PC-9 (cell line): Measurements from ENCODE around the gene ZNF236. TPM values are rescaled to one million over a fixed set of nuclear protein-coding genes. Genes with fewer than 3 reads are reported as not detected.

Experiments
- BruUV-seq: library from RNA; stranded (reverse); fragments of 400-500 nt; replicated peaks from 2 replicates; lab custom pipeline; 2021; lab: Mats Ljungman, UMichigan
- CTCF ChIA-PET: fragments of 300-600 bp; sonication (Branson Sonifier 250); formaldehyde crosslinking; loops from one replicate; lab custom pipeline; 2022; ENCODE audit warnings: antibody characterized with exemption; lab: Charles Lee
- POLR2A ChIA-PET: fragments of 300-600 bp; sonication (Branson Sonifier 250); formaldehyde crosslinking; loops from one replicate; lab custom pipeline; 2022; ENCODE audit warnings: antibody characterized with exemption; ENCODE audit not compliant: unreplicated experiment; lab: Charles Lee
- DNase-seq, 2 experiments: peaks; one replicate each; pipeline versions ENCODE4 v3.0.0 to v3.0.0-alpha.2; 2015 to 2022; ENCODE audit warnings: mixed read lengths in 1 of 2
- H2AFZ ChIP-seq: fragments of 200-600 bp; sonication (generic); 2 replicates; pipeline ENCODE4 v1.8.1; 2017; ENCODE audit warnings: antibody characterized with exemption
- H3F3A ChIP-seq: fragments of 200-600 bp; sonication (generic); 2 replicates; pipeline ENCODE4 v1.8.1; 2017; ENCODE audit warnings: antibody characterized with exemption, mild to moderate bottlenecking, low read depth; ENCODE audit not compliant: insufficient read depth
- H3K27ac ChIP-seq: fragments of 200-600 bp; sonication (generic); 2 replicates; pipeline ENCODE4 v1.6.1; 2016; ENCODE audit warnings: mixed run types
- H3K27me3 ChIP-seq: fragments of 200-600 bp; sonication (generic); 2 replicates; pipeline ENCODE4 v1.6.1; 2016; ENCODE audit warnings: low read depth, mixed run types; ENCODE audit not compliant: insufficient read depth
- H3K36me3 ChIP-seq: fragments of 200-600 bp; sonication (generic); 2 replicates; pipeline ENCODE4 v1.6.1; 2016; ENCODE audit warnings: low read depth, mixed run types
- H3K4me1 ChIP-seq: fragments of 200-600 bp; sonication (generic); replicated peaks from 2 replicates; pipeline ENCODE4 v1.6.1; 2016; ENCODE audit warnings: mixed run types; ENCODE audit not compliant: insufficient read depth
- H3K4me2 ChIP-seq: fragments of 200-600 bp; sonication (generic); 2 replicates; pipeline ENCODE4 v1.6.1; 2017; ENCODE audit warnings: mixed run types
- H3K4me3 ChIP-seq: fragments of 200-600 bp; sonication (generic); 2 replicates; pipeline ENCODE4 v1.6.1; 2016; ENCODE audit warnings: mixed run types
- H3K79me2 ChIP-seq: fragments of 200-600 bp; sonication (generic); 2 replicates; pipeline ENCODE4 v1.6.1; 2017; ENCODE audit warnings: low read depth, mixed run types
- H3K9me2 ChIP-seq: fragments of 200-600 bp; sonication (generic); 2 replicates; pipeline ENCODE4 v1.8.1; 2017; ENCODE audit warnings: mild to moderate bottlenecking; ENCODE audit not compliant: insufficient read depth
- H3K9me3 ChIP-seq: fragments of 200-600 bp; sonication (generic); 2 replicates; pipeline ENCODE4 v1.8.1; 2016; ENCODE audit warnings: low read depth; ENCODE audit not compliant: insufficient read depth
- H4K20me1 ChIP-seq: fragments of 200-600 bp; sonication (generic); 2 replicates; pipeline ENCODE4 v1.8.1; 2017; ENCODE audit not compliant: insufficient read depth
- EZH2 ChIP-seq: fragments of 200-600 bp; sonication (generic); IDR thresholded peaks from 2 replicates; pipeline ENCODE4 v1.8.0; 2017; ENCODE audit warnings: antibody characterized with exemption, low read depth
- intact Hi-C: fragments of 100-400 bp; cut with micrococcal nuclease; formaldehyde crosslinking; loops from one replicate; pipeline ENCODE4 v1.10.0; 2022; ENCODE audit not compliant: unreplicated experiment
- total RNA-seq: library from RNA; stranded (reverse); gene quantifications from 2 replicates; pipeline ENCODE4 v1.2.3, GENCODE V29; 2021
- TF ChIP-seq, protein P1 (sequence below): fragments of 200-600 bp; sonication (generic); conservative IDR thresholded peaks from 2 replicates; pipeline ENCODE4 v1.6.1; 2017; ENCODE audit warnings: mixed run types, antibody characterized with exemption, mild to moderate bottlenecking, moderate library complexity

The ZNF236 gene
- total RNA-seq, 1 experiment from 2014 or later = 10.8 TPM

GRCh38 chr18:76873311-76873710, 51.0 kb downstream of the ZNF236 start:
- Histone ChIP-seq H3K4me1 (no peaks in the 10 kb centered on the region), H3K27ac (no peak overlapping the region), H4K20me1 (no peaks in the 10 kb centered on the region), H3K9me2 (no peaks in the 10 kb centered on the region), H3F3A (no peaks in the 10 kb centered on the region; the same call in 1 of the 2 replicates), H2AFZ (no peak overlapping the region), H3K79me2 (no peaks in the 10 kb centered on the region), H3K4me3 (no peak overlapping the region), H3K27me3 (no peaks in the 10 kb centered on the region), H3K36me3 (no peaks in the 10 kb centered on the region), H3K4me2 (no peak overlapping the region), H3K9me3 (no peaks in the 10 kb centered on the region)
- intact Hi-C loops = no loop called here
- ChIA-PET CTCF (no interaction called here), POLR2A (no interaction called here)
- BruUV-seq = no TSS peak
- no peak for TF ChIP-seq EZH2
- TF ChIP-seq, protein P1, sequence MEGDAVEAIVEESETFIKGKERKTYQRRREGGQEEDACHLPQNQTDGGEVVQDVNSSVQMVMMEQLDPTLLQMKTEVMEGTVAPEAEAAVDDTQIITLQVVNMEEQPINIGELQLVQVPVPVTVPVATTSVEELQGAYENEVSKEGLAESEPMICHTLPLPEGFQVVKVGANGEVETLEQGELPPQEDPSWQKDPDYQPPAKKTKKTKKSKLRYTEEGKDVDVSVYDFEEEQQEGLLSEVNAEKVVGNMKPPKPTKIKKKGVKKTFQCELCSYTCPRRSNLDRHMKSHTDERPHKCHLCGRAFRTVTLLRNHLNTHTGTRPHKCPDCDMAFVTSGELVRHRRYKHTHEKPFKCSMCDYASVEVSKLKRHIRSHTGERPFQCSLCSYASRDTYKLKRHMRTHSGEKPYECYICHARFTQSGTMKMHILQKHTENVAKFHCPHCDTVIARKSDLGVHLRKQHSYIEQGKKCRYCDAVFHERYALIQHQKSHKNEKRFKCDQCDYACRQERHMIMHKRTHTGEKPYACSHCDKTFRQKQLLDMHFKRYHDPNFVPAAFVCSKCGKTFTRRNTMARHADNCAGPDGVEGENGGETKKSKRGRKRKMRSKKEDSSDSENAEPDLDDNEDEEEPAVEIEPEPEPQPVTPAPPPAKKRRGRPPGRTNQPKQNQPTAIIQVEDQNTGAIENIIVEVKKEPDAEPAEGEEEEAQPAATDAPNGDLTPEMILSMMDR = no peak
- DNase-seq = no peak

DNA sequence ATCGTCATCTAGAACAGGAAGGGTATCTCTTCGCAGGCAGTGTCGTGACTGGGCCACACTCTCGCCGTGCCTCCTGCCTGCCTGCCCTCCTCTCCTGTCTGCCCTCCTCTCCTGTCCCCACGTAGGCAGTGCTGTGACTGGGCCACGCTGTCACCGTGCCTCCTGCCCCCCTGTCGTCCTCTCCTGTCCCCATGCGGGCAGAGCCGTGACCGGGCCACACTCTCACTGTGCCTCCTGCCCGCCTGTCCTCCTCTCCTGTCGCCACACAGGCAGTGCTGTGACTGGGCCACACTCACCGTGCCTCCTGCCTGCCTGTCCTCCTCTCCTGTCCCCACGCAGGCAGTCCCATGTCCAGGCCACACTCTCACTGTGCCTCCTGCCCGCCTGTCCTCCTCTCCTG, 51.4 kb downstream of the ZNF236 start:
- Histone ChIP-seq H3K9me2 (no peaks in the 10 kb centered on the region), H3K4me3 (no peak overlapping the region), H3K4me1 (no peaks in the 10 kb centered on the region), H3K36me3 (no peaks in the 10 kb centered on the region), H4K20me1 (no peaks in the 10 kb centered on the region), H3K4me2 (no peak overlapping the region), H3K27me3 (no peaks in the 10 kb centered on the region), H3K27ac (no peak overlapping the region), H3F3A (no peaks in the 10 kb centered on the region; the same call in 1 of the 2 replicates), H2AFZ (no peak overlapping the region), H3K79me2 (no peaks in the 10 kb centered on the region), H3K9me3 (no peaks in the 10 kb centered on the region)
- CTCF ChIA-PET = no interaction called here
- no peak for DNase-seq
- intact Hi-C loops = no loop called here
- TF ChIP-seq EZH2 = no peak
- TF ChIP-seq, protein P1 = no peak
- POLR2A ChIA-PET = no interaction called here
- BruUV-seq = no TSS peak

DNA sequence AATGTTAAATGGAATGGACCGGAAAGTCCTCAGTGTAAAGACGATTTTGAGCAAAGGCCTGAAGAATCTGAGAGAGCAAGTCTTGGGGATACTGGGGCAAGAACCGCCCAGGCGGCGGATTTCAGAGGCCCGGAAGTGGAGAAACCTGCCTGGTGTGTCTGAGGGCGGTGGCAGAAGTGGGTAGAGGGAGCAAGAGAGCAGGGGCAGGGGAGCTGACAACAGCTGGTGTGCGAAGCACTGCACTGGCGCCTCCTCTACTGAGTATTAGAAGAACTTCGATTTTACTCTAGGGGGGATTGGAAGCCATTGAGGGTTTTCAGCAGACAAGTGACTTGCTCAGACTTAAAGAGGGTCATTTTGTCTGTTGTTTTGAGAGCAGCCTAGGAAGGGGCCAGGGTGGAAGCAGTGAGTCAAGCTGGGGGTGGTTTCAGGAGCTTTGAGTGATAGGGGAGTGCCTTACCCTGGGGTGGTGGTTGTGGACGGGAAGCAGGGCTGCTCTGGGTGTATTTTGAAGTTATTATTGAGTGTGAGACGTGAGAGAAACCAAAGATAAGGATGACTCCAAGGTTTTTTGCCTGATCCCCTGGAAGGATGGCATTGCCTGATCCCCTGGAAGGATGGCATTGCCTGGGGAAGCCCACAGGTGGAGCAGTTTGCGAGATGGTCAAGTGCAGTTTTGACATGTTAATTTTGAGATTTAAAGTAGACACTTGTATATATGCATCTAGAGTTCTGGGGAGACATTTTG, 52.5 kb downstream of the ZNF236 start:
- ChIA-PET CTCF (no interaction called here), POLR2A (no interaction called here)
- no peaks in the 10 kb centered on the region for H3K9me2 ChIP-seq
- no peaks in the 10 kb centered on the region for H3K27me3 ChIP-seq
- no peak for DNase-seq
- H3K4me2 ChIP-seq = no peak overlapping the region
- no peak overlapping the region for H2AFZ ChIP-seq
- no peaks in the 10 kb centered on the region for H3K9me3 ChIP-seq
- H3K79me2 ChIP-seq = no peaks in the 10 kb centered on the region
- no peak overlapping the region for H3K27ac ChIP-seq
- H3K36me3 ChIP-seq = no peaks in the 10 kb centered on the region
- intact Hi-C loops = no loop called here
- H3K4me1 ChIP-seq = no peaks in the 10 kb centered on the region
- BruUV-seq = no TSS peak
- TF ChIP-seq EZH2 = no peak
- TF ChIP-seq, protein P1 = no peak
- no peaks in the 10 kb centered on the region for H4K20me1 ChIP-seq
- no peaks in the 10 kb centered on the region; the same call in 1 of the 2 replicates for H3F3A ChIP-seq
- no peak overlapping the region for H3K4me3 ChIP-seq
